Fibroblast of lung (primary cell): ENCODE measurements around the gene CLDN4. TPM values are rescaled to one million over a fixed set of nuclear protein-coding genes. Genes with fewer than 3 reads are reported as not detected.
"Not testable (repeated sequence)": the region's sequence is repeated elsewhere in the genome, so short reads cannot be mapped to it uniquely, and the experiment has no call there.

Experiments
- DNase-seq, 2 donors: peaks; one replicate each; pipeline versions ENCODE4 v3.0.0 to v3.0.0-alpha.2; 2010; ENCODE audit warnings: low read depth in 2 of 2
- H2AFZ ChIP-seq: 2 replicates; pipeline ENCODE4 v1.5.1; 2012; ENCODE audit warnings: low read length, control low read depth, inconsistent platforms
- H3K27ac ChIP-seq: 2 replicates; pipeline ENCODE4 v1.5.1; 2011; ENCODE audit warnings: low read length, control low read depth; ENCODE audit not compliant: insufficient read depth
- H3K27me3 ChIP-seq: 2 replicates; pipeline ENCODE4 v1.5.1; 2011; ENCODE audit warnings: mild to moderate bottlenecking, low read length; ENCODE audit not compliant: control insufficient read depth, insufficient read depth
- H3K36me3 ChIP-seq: 2 replicates; pipeline ENCODE4 v1.5.1; 2011; ENCODE audit warnings: low read length; ENCODE audit not compliant: control insufficient read depth, insufficient read depth
- H3K4me1 ChIP-seq: 2 replicates; pipeline ENCODE4 v1.5.1; 2011; ENCODE audit warnings: low read length; ENCODE audit not compliant: control insufficient read depth, insufficient read depth; ENCODE audit errors: extremely low read depth
- H3K4me2 ChIP-seq: 2 replicates; pipeline ENCODE4 v1.5.1; 2011; ENCODE audit warnings: low read length, control low read depth; ENCODE audit not compliant: insufficient read depth; ENCODE audit errors: extremely low read depth
- H3K4me3 ChIP-seq, 4 experiments: fragments of 200-600 bp in 1 of 4; sonication (generic) in 1 of 4; replicated peaks in 1 of 4; 2 replicates each; pipeline ENCODE4 v1.5.1; 2011 to 2016; ENCODE audit warnings: low read length in 4 of 4, low read depth in 3 of 4, mild to moderate bottlenecking in 3 of 4, control low read depth in 2 of 4, inconsistent platforms in 1 of 4, mixed read lengths in 1 of 4; ENCODE audit not compliant: insufficient read depth in 1 of 4; ENCODE audit errors: control extremely low read depth in 1 of 4
- H3K79me2 ChIP-seq: 2 replicates; pipeline ENCODE4 v1.5.1; 2012; ENCODE audit warnings: mild to moderate bottlenecking, low read length, inconsistent platforms; ENCODE audit not compliant: control insufficient read depth, insufficient read depth
- H3K9ac ChIP-seq: 2 replicates; pipeline ENCODE4 v1.5.1; 2011; ENCODE audit warnings: mild to moderate bottlenecking, low read length, control low read depth; ENCODE audit not compliant: insufficient read depth
- H3K9me3 ChIP-seq: 2 replicates; pipeline ENCODE4 v1.5.1; 2012; ENCODE audit warnings: low read depth, low read length; ENCODE audit not compliant: control insufficient read depth, insufficient read depth
- H4K20me1 ChIP-seq: 2 replicates; pipeline ENCODE4 v1.5.1; 2011; ENCODE audit warnings: low read length; ENCODE audit not compliant: control insufficient read depth, insufficient read depth; ENCODE audit errors: extremely low read depth
- CTCF ChIP-seq, 2 donors: IDR thresholded peaks in 1 of 2; conservative IDR thresholded peaks in 1 of 2; 1 replicate in 1 of 2; 2 replicates in 1 of 2; pipeline ENCODE4 v1.5.1; 2011 to 2012; ENCODE audit warnings: low read length in 2 of 2, control low read depth in 1 of 2, inconsistent platforms in 1 of 2, low read depth in 1 of 2, mild to moderate bottlenecking in 1 of 2
- EZH2 ChIP-seq: IDR thresholded peaks from 2 replicates; pipeline ENCODE4 v1.5.1; 2012; ENCODE audit warnings: low read length, control low read depth, mild to moderate bottlenecking; ENCODE audit errors: missing control alignments
- polyA plus RNA-seq, 2 donors: library from polyadenylated mRNA; depleted of rRNA in 1 of 2; stranded (reverse) in 1 of 2; unstranded in 1 of 2; fragments of >200 nt; gene quantifications; 2 replicates each; pipeline ENCODE4 v1.2.1, GENCODE V29; 2011 to 2012; ENCODE audit warnings: missing spikeins in 1 of 2
- total RNA-seq: library from RNA; depleted of rRNA; stranded (reverse); fragments of >200 nt; gene quantifications from 2 replicates; pipeline ENCODE4 v1.2.1, GENCODE V29; 2014

The CLDN4 gene
- total and polyA plus RNA-seq, 2 donors (not counting 1 experiment from before 2014, with no cell fraction given): under 0.01 to 0.51 TPM

GRCh38 chr7:73834626-73835191 is 3.9 kb downstream of the CLDN4 start:
- Histone ChIP-seq H3K36me3 (no peaks in the 10 kb centered on the region), H4K20me1 (no peaks in the 10 kb centered on the region), H3K4me2 (no peak overlapping the region), H2AFZ (no peak overlapping the region), H3K4me1 (peaks cover 7% of the 10 kb centered on the region), H3K27ac (no peak overlapping the region), H3K4me3 (no peak overlapping the region), H3K27me3 (no peaks in the 10 kb centered on the region), H3K9me3 (no peaks in the 10 kb centered on the region), H3K79me2 (no peaks in the 10 kb centered on the region), H3K9ac (no peak overlapping the region)
- DNase-seq: no peak
- TF ChIP-seq EZH2 (no peak), CTCF (conservative IDR thresholded peaks at IDR 0.05 in 1 of 2, IDR thresholded peaks at IDR 0.05 in 1 of 2; ENCODE audit: low read depth in 1 of 2, low read length in 2 of 2) (no peak)

DNA sequence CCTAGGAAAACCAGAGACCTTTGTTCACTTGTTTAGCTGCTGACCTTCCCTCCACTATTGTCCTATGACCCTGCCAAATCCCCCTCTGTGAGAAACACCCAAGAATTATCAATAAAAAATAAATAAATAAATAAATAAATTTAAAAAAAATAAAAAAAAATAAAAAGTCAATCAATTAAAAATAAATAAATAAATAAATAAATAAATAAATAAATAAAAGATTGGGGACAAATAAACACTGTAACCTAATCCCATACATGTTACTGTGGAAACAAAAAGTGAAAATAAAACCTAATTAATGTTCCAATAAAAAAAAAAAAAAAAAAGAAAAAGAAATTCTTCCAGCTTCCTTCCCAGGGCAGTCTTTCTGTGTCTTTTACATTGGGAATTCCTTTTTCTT is 6.4 kb downstream of the CLDN4 start:
- H3K27ac ChIP-seq, H2AFZ ChIP-seq, H4K20me1 ChIP-seq, H3K4me2 ChIP-seq, H3K4me1 ChIP-seq, H3K9ac ChIP-seq, H3K9me3 ChIP-seq, H3K36me3 ChIP-seq, H3K27me3 ChIP-seq, DNase-seq, H3K79me2 ChIP-seq, H3K4me3 ChIP-seq: not testable (repeated sequence)

DNA sequence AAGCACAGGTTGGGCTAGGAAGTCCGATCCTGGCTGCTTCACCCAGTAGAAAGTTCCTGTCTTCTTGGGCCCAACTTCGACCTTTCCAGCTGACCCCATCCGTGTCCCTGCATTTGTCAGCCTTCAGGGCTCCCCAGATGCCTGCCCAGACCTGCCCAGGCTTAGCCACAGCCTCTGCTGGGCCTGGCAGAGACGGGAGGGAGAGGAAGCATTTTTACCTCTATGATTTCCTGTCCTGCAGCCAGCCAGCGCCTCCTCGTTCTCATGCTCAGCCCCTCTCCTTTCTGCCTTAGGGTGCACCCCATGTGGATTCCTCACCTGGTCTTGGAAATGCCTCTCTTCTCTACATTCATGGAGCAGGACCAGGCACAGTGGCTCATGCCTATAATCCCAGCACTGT is 7.8 kb downstream of the CLDN4 start:
- H3K27ac ChIP-seq: no peak overlapping the region
- H3K9ac ChIP-seq: no peak overlapping the region
- no peaks in the 10 kb centered on the region for H3K9me3 ChIP-seq
- no peaks in the 10 kb centered on the region for H3K79me2 ChIP-seq
- H3K4me2 ChIP-seq: no peak overlapping the region
- H2AFZ ChIP-seq: no peak overlapping the region
- H3K4me1 ChIP-seq: peaks cover 5% of the 10 kb centered on the region
- no peaks in the 10 kb centered on the region for H3K36me3 ChIP-seq
- no peak overlapping the region for H3K4me3 ChIP-seq
- TF ChIP-seq CTCF (conservative IDR thresholded peaks at IDR 0.05 in 1 of 2, IDR thresholded peaks at IDR 0.05 in 1 of 2; ENCODE audit: low read depth in 1 of 2, low read length in 2 of 2) (no peak), EZH2 (no peak)
- DNase-seq: no peak
- H3K27me3 ChIP-seq: no peaks in the 10 kb centered on the region
- H4K20me1 ChIP-seq: no peaks in the 10 kb centered on the region
